B cell (primary cell): Measurements from ENCODE around the gene DCAKD.

Experiments
- CTCF ChIP-seq: fragments of 200-600 bp; IDR thresholded peaks from one replicate; pipeline ENCODE4 v1.8.0; 2022; ENCODE audit warnings: antibody characterized with exemption, mild to moderate bottlenecking
- EZH2 ChIP-seq: IDR thresholded peaks from 2 replicates; pipeline ENCODE4 v1.6.1; 2012; ENCODE audit warnings: borderline replicate concordance, low read depth, mild to moderate bottlenecking, moderate library complexity, low read length; ENCODE audit not compliant: insufficient read depth, poor library complexity, severe bottlenecking

- TF ChIP-seq CTCF (no peak), EZH2 (no peak)
These were observed 21.5 kb downstream of the DCAKD start for GRCh38 chr17:45029758-45030423.
